AG04449 (cell line): Measurements from ENCODE around the gene KPNB1.

Experiments
- CTCF ChIA-PET: fragments of 350-600 bp; formaldehyde crosslinking; extraction: SDS; loops from one replicate; lab custom pipeline; 2021; ENCODE audit warnings: antibody characterized with exemption; lab: Yijun Ruan, JAX
- POLR2A ChIA-PET: fragments of 400-600, 350-600 bp; formaldehyde crosslinking; extraction: SDS; loops from one replicate; lab custom pipeline; 2020; ENCODE audit warnings: antibody characterized with exemption, inconsistent platforms; lab: Yijun Ruan, JAX
- DNase-seq: peaks from one replicate; pipeline ENCODE4 v3.0.0-alpha.2; 2010; ENCODE audit warnings: low read depth, low spot score
- H3K4me3 ChIP-seq: 2 replicates; pipeline ENCODE4 v1.5.1; 2011; ENCODE audit warnings: low read depth, mild to moderate bottlenecking, control low read depth, low read length
- TF ChIP-seq, protein P1 (sequence below): IDR thresholded peaks from one replicate; pipeline ENCODE4 v1.5.1; 2011; ENCODE audit warnings: mild to moderate bottlenecking, moderate library complexity, low read length, control low read depth, inconsistent platforms; ENCODE audit not compliant: insufficient read depth; ENCODE audit errors: missing control alignments

KPNB1 gene

DNA sequence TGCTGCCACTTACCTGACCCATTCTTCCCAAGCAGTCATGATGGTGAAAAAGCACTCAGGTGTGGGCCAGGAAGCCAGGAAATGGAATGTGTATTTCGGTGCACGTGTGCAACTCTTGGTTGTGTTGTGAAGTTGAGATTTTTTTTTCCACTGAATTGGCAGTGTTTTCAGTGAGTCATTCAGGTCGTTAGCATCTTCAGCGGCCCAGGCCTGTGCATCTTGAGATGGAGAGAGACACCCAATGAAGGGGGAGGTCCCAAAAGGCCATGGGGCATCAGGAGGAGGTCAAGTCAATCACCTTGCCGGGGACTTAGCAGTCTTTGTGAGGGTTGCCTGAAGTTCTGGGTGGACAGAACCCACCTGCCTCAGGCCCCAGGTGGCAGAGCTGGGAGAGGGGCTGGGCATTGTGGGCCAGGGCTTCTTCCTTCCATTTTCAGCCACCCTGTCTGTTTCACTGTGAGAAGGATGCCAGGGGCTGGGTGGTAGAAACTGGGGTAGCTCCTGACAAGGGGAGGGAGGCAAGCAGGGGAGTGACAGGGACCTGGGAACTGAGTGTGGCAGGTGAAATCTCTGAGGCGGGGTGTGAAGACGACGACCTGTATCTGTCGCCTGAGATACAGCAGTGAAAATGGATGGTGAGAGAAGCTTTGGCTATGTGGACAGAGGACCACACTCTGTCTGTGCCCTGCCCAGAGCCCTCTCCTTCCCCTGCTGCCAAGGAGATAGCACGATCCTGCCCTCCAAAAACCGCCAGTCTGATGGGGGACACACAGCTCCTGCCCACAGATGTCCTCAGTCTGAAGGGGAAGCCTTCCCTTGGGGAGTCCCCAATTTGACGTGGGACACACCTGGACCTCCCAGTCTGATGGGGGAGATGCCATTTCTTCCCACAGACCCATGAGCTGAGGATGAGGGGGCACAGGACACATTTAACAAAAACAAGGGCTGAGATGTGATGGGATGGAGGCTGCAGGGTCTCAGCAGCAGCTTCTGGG, 56.1 kb downstream of the KPNB1 start:
- DNase-seq, result no peak

DNA sequence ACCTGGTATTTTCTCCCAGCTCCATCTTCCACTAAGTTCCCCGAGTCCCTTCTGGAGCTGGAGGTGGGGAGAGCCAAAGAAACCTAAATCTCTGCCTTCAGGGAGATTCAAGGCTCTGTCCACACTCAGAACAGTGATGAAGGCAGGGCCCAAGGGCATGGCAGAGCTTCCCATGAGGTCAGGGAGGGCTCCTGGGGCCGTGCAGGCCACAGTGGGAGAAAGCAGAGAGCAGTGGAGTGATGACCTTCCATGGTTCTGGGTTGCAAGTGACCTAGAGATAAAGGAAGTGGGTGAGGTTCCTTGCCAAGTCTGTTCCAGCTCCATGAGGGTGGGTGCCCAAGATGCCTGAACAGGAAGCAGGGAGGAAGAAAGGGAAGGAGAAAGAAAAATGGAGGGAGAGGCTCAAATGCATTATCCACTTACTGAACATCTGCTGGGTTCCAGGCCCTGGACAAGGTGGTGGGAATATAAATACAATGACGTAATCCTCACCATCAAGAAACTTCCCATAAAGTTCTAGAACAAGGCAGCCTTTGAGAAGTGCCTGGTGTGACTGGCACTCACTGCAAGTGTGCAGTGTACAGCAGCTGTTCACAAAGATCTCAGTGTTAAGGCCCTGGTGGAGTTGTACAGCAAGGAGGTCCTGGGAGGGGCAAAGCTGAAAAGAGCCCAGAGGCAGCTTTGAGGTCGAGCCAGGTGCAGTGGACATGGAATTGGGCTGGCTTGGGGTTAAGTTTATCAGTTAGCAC, 57.5 kb downstream of the KPNB1 start:
- no peak overlapping the region for H3K4me3 ChIP-seq
- TF ChIP-seq, protein P1, sequence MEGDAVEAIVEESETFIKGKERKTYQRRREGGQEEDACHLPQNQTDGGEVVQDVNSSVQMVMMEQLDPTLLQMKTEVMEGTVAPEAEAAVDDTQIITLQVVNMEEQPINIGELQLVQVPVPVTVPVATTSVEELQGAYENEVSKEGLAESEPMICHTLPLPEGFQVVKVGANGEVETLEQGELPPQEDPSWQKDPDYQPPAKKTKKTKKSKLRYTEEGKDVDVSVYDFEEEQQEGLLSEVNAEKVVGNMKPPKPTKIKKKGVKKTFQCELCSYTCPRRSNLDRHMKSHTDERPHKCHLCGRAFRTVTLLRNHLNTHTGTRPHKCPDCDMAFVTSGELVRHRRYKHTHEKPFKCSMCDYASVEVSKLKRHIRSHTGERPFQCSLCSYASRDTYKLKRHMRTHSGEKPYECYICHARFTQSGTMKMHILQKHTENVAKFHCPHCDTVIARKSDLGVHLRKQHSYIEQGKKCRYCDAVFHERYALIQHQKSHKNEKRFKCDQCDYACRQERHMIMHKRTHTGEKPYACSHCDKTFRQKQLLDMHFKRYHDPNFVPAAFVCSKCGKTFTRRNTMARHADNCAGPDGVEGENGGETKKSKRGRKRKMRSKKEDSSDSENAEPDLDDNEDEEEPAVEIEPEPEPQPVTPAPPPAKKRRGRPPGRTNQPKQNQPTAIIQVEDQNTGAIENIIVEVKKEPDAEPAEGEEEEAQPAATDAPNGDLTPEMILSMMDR, result no peak
- DNase-seq, result no peak
- ChIA-PET CTCF (interaction anchor here (1.6 to 8.3 kb wide), 2 partner anchors 8 to 9 kb away, joined by 4 to 104 read pairs; no protein-coding TSS in a partner anchor), POLR2A (no interaction called here)

More for the DNA sequence above, 56.1 kb downstream of the KPNB1 start:
- no peak overlapping the region for H3K4me3 ChIP-seq
- POLR2A ChIA-PET, result no interaction called here
- TF ChIP-seq, protein P1, result no peak
- CTCF ChIA-PET, result interaction anchor here (1.1 to 8.3 kb wide), 3 partner anchors 7 to 9 kb away, joined by 3 to 104 read pairs (median 4); no protein-coding TSS in a partner anchor

DNA sequence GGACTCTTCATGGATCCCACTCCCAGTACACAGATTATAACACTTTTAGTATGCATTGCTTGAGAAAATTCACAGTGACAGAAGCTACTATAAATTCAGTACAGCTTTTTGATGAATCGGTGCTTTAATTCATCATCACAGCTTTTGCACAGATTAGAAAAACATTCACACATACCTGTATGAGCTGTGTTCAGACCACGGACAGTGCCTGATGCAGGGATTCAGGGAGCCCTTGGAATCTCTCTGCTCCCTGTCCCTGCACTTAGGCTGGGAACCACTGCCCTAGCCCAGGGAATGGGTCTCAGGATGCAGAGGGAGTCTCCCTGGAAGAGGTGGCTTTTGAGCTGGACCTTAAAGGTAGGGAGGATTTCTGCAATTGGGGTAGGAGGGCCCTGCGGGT, 58.2 kb downstream of the KPNB1 start:
- no peak overlapping the region for H3K4me3 ChIP-seq
- TF ChIP-seq, protein P1, result no peak
- ChIA-PET CTCF (interaction anchor here (1.1 to 8.3 kb wide), 3 partner anchors 9 to 11 kb away, joined by 4 to 104 read pairs (median 5); no protein-coding TSS in a partner anchor), POLR2A (no interaction called here)
- DNase-seq, result no peak

DNA sequence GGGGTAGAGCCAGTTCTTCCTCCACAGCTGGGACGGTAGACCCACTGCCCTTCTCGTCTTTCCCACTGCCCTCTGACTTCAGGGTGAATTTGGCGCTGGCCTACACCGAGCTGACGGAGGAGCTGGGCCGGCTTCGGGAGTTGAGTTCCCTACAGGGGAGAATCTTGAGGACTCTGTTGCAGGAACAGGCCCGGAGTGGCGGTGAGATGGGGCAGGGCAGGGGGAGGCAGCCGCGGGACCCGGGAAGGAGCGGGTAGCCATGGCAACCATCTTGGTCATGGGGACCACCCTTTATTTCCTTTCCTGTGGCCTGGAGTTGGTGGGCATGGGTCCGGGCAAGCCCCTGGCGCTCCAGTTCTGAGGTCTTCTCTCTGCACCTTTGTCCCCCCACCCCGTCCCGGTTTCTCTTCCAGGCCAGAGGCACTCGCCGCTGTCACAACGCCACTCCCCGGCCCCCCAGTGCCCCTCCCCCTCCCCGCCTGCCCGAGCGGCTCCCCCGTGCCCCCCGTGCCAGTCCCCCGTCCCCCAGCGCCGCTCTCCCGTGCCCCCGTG, 58.7 kb downstream of the KPNB1 start:
- TF ChIP-seq, protein P1, result no peak
- DNase-seq, result no peak
- CTCF ChIA-PET, result interaction anchor here (1.1 to 8.3 kb wide), 3 partner anchors 8 to 10 kb away, joined by 4 to 104 read pairs (median 5); no protein-coding TSS in a partner anchor
- POLR2A ChIA-PET, result no interaction called here
- H3K4me3 ChIP-seq, result no peak overlapping the region

DNA sequence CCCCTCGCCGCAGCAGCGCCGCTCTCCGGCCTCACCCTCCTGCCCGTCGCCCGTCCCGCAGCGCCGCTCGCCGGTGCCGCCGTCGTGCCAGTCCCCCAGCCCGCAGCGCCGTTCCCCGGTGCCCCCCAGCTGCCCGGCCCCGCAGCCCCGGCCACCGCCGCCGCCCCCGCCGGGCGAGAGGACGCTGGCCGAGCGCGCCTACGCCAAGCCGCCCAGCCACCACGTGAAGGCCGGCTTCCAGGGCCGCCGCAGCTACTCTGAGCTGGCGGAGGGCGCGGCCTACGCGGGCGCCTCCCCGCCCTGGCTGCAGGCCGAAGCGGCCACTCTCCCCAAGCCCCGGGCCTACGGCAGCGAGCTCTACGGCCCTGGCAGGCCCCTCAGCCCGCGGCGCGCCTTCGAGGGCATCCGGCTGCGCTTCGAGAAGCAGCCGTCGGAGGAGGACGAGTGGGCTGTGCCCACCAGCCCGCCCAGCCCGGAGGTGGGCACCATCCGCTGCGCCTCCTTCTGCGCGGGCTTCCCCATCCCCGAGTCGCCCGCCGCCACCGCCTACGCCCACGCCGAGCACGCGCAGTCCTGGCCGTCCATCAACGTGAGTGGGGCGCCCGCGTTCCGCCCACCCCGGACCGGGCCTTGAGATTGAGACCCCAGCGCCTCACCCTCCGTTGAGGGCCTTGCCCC, 59.3 kb downstream of the KPNB1 start:
- no peak for DNase-seq
- POLR2A ChIA-PET, result no interaction called here

More for the DNA sequence above, 59.3 kb downstream of the KPNB1 start:
- TF ChIP-seq, protein P1, result no peak
- CTCF ChIA-PET, result interaction anchor here (1.1 to 8.3 kb wide), 3 partner anchors 8 to 10 kb away, joined by 4 to 104 read pairs (median 5); no protein-coding TSS in a partner anchor
- no peak overlapping the region for H3K4me3 ChIP-seq
